Neural cell (in vitro differentiated cells): ENCODE results near the gene PRORP.

ENCODE experiments used
- CTCF ChIP-seq: fragments of 450-650 bp; IDR thresholded peaks from 2 replicates; pipeline ENCODE4 v1.5.1; 2014; ENCODE audit warnings: antibody characterized with exemption, mild to moderate bottlenecking, moderate library complexity; ENCODE audit not compliant: poor library complexity, severe bottlenecking
- EP300 ChIP-seq: fragments of 450-650 bp; conservative IDR thresholded peaks from 2 replicates; pipeline ENCODE4 v1.6.1; 2014; ENCODE audit warnings: antibody characterized with exemption, mild to moderate bottlenecking, moderate library complexity; ENCODE audit not compliant: poor library complexity, severe bottlenecking
- POLR2AphosphoS5 ChIP-seq: IDR thresholded peaks from 2 replicates; pipeline ENCODE4 v1.6.1; 2012
- RAD21 ChIP-seq: fragments of 450-650 bp; conservative IDR thresholded peaks from 2 replicates; pipeline ENCODE4 v1.6.1; 2014; ENCODE audit warnings: antibody characterized with exemption, mild to moderate bottlenecking, moderate library complexity
- REST ChIP-seq: IDR thresholded peaks from 2 replicates; pipeline ENCODE4 v1.6.1; 2012; ENCODE audit warnings: borderline replicate concordance

- TF ChIP-seq CTCF (no peak), REST (no peak), POLR2AphosphoS5 (no peak), RAD21 (no peak), EP300 (no peak)
Observed at GRCh38 chr14:35117112-35117511, 5.2 kb upstream of the PRORP start.
